WTC11 (cell line): ENCODE measurements around the gene LOXL4.

Source experiments
- CBFB ChIP-seq: sonication (generic); formaldehyde crosslinking; IDR thresholded peaks from 2 replicates; pipeline ENCODE4 v1.8.1; 2022; ENCODE audit warnings: mild to moderate bottlenecking, low read depth, missing genetic modification reagents
- FOXJ3 ChIP-seq: sonication (generic); formaldehyde crosslinking; IDR thresholded peaks from 2 replicates; pipeline ENCODE4 v1.9.0; 2021; ENCODE audit warnings: missing genetic modification reagents, mild to moderate bottlenecking, borderline replicate concordance
- FOXP1 ChIP-seq: sonication (generic); formaldehyde crosslinking; IDR thresholded peaks from 2 replicates; pipeline ENCODE4 v1.8.0; 2022; ENCODE audit warnings: missing genetic modification reagents, mild to moderate bottlenecking, moderate library complexity, borderline replicate concordance
- JUN ChIP-seq: sonication (generic); formaldehyde crosslinking; IDR thresholded peaks from 2 replicates; pipeline ENCODE4 v1.8.0; 2023; ENCODE audit warnings: mild to moderate bottlenecking, missing genetic modification reagents
- MYBL2 ChIP-seq: sonication (generic); formaldehyde crosslinking; IDR thresholded peaks from 2 replicates; pipeline ENCODE4 v1.8.1; 2023; ENCODE audit warnings: mild to moderate bottlenecking, moderate library complexity, missing genetic modification reagents
- SP1 ChIP-seq: sonication (generic); formaldehyde crosslinking; conservative IDR thresholded peaks from 2 replicates; pipeline ENCODE4 v1.8.1; 2022; ENCODE audit warnings: missing genetic modification reagents
- TF ChIP-seq, protein P1 (sequence below): fragments of 200-600 bp; IDR thresholded peaks from 2 replicates; pipeline ENCODE4 v1.8.0; 2022; ENCODE audit warnings: antibody characterized with exemption
- TF ChIP-seq, protein P2 (sequence below): sonication (generic); formaldehyde crosslinking; conservative IDR thresholded peaks from 2 replicates; pipeline ENCODE4 v1.8.1; 2022; ENCODE audit warnings: mild to moderate bottlenecking, missing genetic modification reagents
- TF ChIP-seq, protein P3 (sequence below): fragments of 250-450 bp; sonication (Bioruptor Pico); IDR thresholded peaks from 2 replicates; pipeline ENCODE4 v1.9.0; 2021; ENCODE audit warnings: mild to moderate bottlenecking, borderline replicate concordance

DNA sequence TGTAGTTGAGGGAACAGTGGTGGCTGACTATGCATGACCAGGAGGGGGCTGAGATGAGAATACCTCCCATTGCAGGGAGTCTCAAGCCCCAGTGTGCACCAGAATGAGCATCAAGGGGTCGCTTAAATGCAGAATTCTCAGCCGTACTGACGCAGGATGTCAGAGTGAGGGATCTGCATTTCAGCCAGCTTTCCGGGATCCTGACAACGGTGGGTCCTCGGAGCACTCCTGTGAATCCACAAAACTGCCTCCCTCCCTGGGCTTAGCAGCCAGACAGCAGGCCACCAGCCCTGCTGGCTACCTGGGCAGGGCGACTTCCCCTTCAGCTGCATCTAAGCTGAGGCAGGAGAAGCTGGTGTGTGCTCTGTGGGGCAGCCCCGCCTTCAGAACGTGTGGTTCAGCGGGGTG is 21.8 kb upstream of the LOXL4 start:
- TF ChIP-seq, protein P1, sequence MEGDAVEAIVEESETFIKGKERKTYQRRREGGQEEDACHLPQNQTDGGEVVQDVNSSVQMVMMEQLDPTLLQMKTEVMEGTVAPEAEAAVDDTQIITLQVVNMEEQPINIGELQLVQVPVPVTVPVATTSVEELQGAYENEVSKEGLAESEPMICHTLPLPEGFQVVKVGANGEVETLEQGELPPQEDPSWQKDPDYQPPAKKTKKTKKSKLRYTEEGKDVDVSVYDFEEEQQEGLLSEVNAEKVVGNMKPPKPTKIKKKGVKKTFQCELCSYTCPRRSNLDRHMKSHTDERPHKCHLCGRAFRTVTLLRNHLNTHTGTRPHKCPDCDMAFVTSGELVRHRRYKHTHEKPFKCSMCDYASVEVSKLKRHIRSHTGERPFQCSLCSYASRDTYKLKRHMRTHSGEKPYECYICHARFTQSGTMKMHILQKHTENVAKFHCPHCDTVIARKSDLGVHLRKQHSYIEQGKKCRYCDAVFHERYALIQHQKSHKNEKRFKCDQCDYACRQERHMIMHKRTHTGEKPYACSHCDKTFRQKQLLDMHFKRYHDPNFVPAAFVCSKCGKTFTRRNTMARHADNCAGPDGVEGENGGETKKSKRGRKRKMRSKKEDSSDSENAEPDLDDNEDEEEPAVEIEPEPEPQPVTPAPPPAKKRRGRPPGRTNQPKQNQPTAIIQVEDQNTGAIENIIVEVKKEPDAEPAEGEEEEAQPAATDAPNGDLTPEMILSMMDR: no peak
- TF ChIP-seq, protein P2, sequence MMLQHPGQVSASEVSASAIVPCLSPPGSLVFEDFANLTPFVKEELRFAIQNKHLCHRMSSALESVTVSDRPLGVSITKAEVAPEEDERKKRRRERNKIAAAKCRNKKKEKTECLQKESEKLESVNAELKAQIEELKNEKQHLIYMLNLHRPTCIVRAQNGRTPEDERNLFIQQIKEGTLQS: no peak
- TF ChIP-seq FOXP1 (CRISPR knock-in tag): no peak
- TF ChIP-seq JUN (CRISPR knock-in tag): no peak
- TF ChIP-seq FOXJ3 (CRISPR knock-in tag): no peak
- TF ChIP-seq CBFB (CRISPR knock-in tag): no peak
- TF ChIP-seq, protein P3, sequence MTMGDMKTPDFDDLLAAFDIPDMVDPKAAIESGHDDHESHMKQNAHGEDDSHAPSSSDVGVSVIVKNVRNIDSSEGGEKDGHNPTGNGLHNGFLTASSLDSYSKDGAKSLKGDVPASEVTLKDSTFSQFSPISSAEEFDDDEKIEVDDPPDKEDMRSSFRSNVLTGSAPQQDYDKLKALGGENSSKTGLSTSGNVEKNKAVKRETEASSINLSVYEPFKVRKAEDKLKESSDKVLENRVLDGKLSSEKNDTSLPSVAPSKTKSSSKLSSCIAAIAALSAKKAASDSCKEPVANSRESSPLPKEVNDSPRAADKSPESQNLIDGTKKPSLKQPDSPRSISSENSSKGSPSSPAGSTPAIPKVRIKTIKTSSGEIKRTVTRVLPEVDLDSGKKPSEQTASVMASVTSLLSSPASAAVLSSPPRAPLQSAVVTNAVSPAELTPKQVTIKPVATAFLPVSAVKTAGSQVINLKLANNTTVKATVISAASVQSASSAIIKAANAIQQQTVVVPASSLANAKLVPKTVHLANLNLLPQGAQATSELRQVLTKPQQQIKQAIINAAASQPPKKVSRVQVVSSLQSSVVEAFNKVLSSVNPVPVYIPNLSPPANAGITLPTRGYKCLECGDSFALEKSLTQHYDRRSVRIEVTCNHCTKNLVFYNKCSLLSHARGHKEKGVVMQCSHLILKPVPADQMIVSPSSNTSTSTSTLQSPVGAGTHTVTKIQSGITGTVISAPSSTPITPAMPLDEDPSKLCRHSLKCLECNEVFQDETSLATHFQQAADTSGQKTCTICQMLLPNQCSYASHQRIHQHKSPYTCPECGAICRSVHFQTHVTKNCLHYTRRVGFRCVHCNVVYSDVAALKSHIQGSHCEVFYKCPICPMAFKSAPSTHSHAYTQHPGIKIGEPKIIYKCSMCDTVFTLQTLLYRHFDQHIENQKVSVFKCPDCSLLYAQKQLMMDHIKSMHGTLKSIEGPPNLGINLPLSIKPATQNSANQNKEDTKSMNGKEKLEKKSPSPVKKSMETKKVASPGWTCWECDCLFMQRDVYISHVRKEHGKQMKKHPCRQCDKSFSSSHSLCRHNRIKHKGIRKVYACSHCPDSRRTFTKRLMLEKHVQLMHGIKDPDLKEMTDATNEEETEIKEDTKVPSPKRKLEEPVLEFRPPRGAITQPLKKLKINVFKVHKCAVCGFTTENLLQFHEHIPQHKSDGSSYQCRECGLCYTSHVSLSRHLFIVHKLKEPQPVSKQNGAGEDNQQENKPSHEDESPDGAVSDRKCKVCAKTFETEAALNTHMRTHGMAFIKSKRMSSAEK (CRISPR knock-in tag): no peak
- TF ChIP-seq MYBL2: no peak
- no peak for TF ChIP-seq SP1
